Measurements from ENCODE around the gene STEAP1B. TPM values are rescaled to one million over a fixed set of nuclear protein-coding genes. Genes with fewer than 3 reads are reported as not detected.

The STEAP1B gene
- total RNA-seq, 2 donors from 2014 or later = 0.32 TPM; not detected in 1

- Mint-ChIP-seq H3K36me3 (ENCODE audit: low read depth) (no peaks in the 10 kb centered on the region), H3K9me3 (no peaks in the 10 kb centered on the region), H3K4me3 (no peak overlapping the region), H3K27ac (no peak overlapping the region), H3K27me3 (peaks cover 9% of the 10 kb centered on the region), H3K4me1 (no peaks in the 10 kb centered on the region)
- no peak for ATAC-seq (replicated peaks)
Measured at GRCh38 chr7:22375359-22376048, 124.5 kb downstream of the STEAP1B start.

GRCh38 chr7:22373911-22374310 lies 126.1 kb downstream of the STEAP1B start:
- H3K4me3 Mint-ChIP-seq = no peak overlapping the region
- no peaks in the 10 kb centered on the region for H3K36me3 Mint-ChIP-seq (ENCODE audit: low read depth)
- peaks cover 7% of the 10 kb centered on the region for H3K27me3 Mint-ChIP-seq
- no peak for ATAC-seq (replicated peaks)
- no peaks in the 10 kb centered on the region for H3K4me1 Mint-ChIP-seq
- H3K9me3 Mint-ChIP-seq = no peaks in the 10 kb centered on the region
- no peak overlapping the region for H3K27ac Mint-ChIP-seq

GRCh38 chr7:22373388-22373787 lies 126.6 kb downstream of the STEAP1B start:
- Mint-ChIP-seq H3K9me3 (no peaks in the 10 kb centered on the region), H3K27ac (no peak overlapping the region), H3K4me3 (no peak overlapping the region), H3K4me1 (no peaks in the 10 kb centered on the region), H3K36me3 (ENCODE audit: low read depth) (no peaks in the 10 kb centered on the region), H3K27me3 (peaks cover 7% of the 10 kb centered on the region)
- no peak for ATAC-seq (replicated peaks)

GRCh38 chr7:22372863-22373262 lies 127.1 kb downstream of the STEAP1B start:
- ATAC-seq (replicated peaks) = no peak
- no peak overlapping the region for H3K27ac Mint-ChIP-seq
- H3K4me3 Mint-ChIP-seq = no peak overlapping the region
- no peaks in the 10 kb centered on the region for H3K36me3 Mint-ChIP-seq (ENCODE audit: low read depth)
- no peaks in the 10 kb centered on the region for H3K9me3 Mint-ChIP-seq
- H3K27me3 Mint-ChIP-seq = peaks cover 7% of the 10 kb centered on the region
- no peaks in the 10 kb centered on the region for H3K4me1 Mint-ChIP-seq

- H3K36me3 Mint-ChIP-seq (ENCODE audit: low read depth) = no peaks in the 10 kb centered on the region
- H3K4me3 Mint-ChIP-seq = no peak overlapping the region
- H3K9me3 Mint-ChIP-seq = no peaks in the 10 kb centered on the region
Measured at GRCh38 chr7:22371878-22372277, 128.1 kb downstream of the STEAP1B start.

More at GRCh38 chr7:22371878-22372277, 128.1 kb downstream of the STEAP1B start:
- H3K27ac Mint-ChIP-seq = no peak overlapping the region
- H3K27me3 Mint-ChIP-seq = peaks cover 6% of the 10 kb centered on the region
- H3K4me1 Mint-ChIP-seq = no peaks in the 10 kb centered on the region
- ATAC-seq (replicated peaks) = no peak

Other genes with a start within 250 kb of the STEAP1B start
- under 1 TPM; 0.26 to 0.56 TPM for gene RAPGEF5, start 143.0 kb downstream of the STEAP1B start, total RNA-seq
- 1 to 10 TPM; 1.0 to 2.1 TPM for gene IL6, start 227.0 kb upstream of the STEAP1B start, total RNA-seq

All from activated T-helper 17 cell treated with anti-CD3 and anti-CD28 coated beads, Interleukin-2, amount 50 U/mL, for 72 hours (primary cell).